GM21786 (cell line): ENCODE measurements around the gene CALY.

Source experiments
- ATAC-seq: cut with Tn5 transposase; IDR thresholded peaks from one replicate; pipeline ENCODE4 v1.9.1; 2021; ENCODE audit not compliant: unreplicated experiment

The CALY gene

DNA sequence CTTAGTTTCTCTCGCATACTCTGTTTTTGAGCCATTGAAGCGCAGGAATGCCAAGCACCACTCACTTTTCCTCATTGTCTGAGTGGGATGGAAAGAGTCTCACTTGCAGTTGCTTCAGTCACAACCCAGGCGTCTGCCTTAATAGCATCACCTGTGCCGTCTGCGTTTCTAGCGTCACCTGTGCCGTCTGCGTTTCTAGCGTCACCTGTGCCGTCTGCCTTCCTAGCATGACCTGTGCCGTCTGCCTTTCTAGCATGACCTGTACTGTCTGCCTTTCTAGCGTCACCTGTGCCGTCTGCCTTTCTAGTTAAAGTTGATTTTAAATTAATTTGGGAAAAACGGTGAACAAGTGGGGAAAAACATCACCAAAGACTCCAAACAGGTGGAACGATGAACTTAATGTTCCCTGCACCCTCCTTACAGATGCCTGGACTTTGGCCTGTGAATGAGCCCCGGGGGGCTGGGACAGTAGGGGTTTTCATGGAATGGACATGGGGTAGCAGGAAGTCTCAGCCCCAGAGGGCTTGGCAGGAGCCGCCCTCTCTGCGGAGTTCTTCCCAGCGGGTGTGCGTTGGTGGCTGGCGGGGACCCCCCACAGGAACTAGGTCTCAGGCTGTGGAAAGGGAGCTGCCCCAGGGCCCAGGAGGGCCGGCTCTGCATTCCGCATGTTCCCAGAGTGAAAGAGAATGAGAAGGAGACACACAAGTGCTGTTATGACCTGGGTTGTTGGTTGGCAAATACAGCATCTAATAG is 24.5 kb downstream of the CALY start:
- no peak for ATAC-seq

- ATAC-seq: no peak
Measured at GRCh38 chr10:133311570-133311969, 25.1 kb downstream of the CALY start.

DNA sequence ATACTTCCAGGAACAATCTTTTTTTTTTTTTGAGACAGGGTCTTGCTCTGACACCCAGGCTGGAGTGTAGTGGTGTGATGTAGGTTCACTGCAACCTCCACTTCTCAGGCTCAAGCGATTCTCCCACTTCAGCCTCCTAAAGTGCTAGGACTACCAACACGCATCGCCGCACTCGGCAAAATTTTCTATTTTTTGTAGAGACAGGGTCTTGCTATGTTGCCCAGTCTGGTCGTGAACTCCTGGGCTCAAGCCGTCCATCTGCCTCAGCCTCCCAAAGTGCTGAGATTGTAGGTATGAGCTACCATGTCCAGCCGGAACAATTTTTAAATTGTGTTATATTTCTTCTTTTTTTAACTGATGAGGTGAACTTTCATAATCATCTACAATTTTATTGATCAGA is 25.9 kb downstream of the CALY start:
- no peak for ATAC-seq

- ATAC-seq: no peak
Measured at GRCh38 chr10:133310399-133310755, 26.3 kb downstream of the CALY start.

GRCh38 chr10:133309720-133310398 is 26.8 kb downstream of the CALY start:
- no peak for ATAC-seq

DNA sequence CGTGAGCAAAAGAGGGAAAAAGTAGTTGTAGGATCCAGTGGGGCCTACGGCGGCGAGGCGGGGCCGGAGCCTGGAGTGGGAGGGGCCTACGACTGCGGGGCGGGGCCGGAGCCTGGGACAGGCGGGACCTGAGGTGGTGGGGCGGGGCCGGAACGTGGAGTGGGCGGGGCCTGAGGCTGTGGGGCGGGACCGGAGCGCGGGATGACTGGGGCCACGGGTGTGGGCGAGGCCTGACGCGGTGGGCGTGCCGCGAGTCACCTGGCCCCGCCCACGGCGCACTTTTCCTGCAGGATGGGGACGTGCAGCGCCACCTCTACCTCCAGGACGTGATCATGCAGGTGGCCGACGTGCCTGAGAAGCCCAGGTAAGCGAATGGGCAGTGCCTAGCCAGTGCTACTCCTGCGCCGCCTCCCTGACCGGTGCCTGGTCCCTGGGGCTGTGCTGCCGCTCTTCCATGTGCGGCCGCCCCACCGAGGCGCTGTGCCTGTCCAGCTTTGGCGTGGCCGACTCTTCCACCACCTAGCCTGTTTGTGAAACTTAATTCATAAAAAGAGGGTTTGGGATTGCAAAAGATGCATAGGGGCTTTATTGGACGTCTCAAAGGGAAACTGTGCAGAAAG is 27.5 kb downstream of the CALY start:
- ATAC-seq: peak; percentile 60

DNA sequence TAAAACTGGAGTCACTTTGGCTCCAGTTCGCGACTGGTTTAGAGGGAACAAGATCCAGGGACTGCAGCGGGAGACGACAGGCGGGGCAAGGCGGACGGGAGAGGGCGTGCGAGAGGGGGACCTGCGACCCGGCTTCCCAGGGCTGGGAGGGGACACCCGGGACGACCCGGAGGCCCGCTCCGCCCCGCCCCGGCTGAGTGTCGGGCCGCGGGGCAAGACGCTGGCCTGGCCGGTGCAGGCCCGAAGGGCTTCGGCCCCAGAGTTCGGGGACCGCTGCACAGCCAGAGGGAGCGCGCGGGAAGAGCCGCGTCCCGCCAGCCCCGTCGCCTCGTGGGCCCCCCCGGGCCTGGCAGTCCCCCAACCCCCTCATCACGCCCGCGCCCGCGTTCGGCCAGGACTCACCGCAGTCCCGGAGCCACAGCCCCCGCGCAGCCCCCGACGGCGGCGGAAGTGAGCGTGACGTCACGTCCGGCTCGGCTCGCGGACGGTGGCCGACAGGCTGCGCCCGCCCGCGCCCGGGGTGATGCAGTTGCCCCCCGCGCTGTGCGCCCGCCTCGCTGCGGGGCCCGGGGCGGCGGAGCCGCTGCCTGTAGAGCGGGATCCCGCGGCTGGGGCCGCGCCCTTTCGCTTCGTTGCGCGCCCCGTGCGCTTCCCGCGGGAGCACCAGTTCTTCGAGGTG is 28.1 kb downstream of the CALY start, which contains the start of the genes TUBGCP2 and ZNF511:
Gene TUBGCP2 (minus strand): TSS at position 452 of the 679 bp plus-strand sequence. CDS start 5,931 bp downstream, outside the sequence.
Gene ZNF511 (plus strand): TSS at position 494 of the 679 bp plus-strand sequence. CDS start 30 bp downstream, at position 524.
- ATAC-seq: peak; percentile 74

GRCh38 chr10:133307776-133308420 is 28.8 kb downstream of the CALY start:
- peak; percentile 40 for ATAC-seq

- ATAC-seq: no peak
Measured at GRCh38 chr10:133306941-133307379, 29.7 kb downstream of the CALY start.

GRCh38 chr10:133306097-133306476 is 30.6 kb downstream of the CALY start:
- no peak for ATAC-seq

DNA sequence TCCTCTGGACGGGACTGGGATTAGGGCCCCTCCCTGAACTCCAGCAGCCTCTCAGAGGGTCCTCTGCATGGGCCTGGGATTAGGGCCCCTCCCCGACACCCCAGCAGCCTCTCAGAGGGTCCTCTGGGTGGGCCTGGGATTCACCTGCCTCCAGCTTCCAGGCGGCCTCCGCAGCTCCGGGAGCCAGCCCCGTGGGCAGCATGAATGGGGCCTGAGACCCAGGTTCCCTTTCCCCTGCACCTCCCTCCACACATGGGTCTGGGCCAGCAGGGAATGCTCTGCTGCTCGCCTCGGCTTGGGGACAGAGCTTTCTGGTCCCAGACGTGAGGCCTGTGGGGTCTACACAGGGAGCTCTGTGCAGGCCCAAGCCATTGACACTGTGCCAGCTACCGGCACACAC is 33.5 kb downstream of the CALY start:
- no peak for ATAC-seq

- ATAC-seq: no peak
Measured at GRCh38 chr10:133302230-133302629, 34.5 kb downstream of the CALY start.

DNA sequence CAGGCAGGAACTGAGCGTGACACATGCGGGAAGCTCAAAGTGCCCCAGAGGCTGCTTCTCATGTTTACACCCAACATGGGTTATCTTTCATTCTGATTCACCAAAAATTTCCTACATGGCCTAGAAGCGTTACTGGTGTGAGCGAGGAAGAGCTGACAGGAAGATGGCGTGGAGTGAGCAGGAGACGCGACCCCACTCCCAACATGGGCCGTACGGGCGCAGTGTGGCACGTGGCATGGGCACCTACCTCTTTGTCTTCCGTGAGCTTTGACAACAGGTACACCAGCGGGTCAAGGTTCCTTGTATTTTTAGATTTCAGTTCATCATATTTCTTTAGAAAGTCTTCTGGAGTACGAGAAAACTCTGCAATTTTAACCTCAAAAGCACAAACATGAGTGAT is 37.0 kb downstream of the CALY start:
- no peak for ATAC-seq

- no peak for ATAC-seq
Measured at GRCh38 chr10:133299224-133299623, 37.5 kb downstream of the CALY start.

GRCh38 chr10:133298466-133298865 is 38.2 kb downstream of the CALY start:
- no peak for ATAC-seq

DNA sequence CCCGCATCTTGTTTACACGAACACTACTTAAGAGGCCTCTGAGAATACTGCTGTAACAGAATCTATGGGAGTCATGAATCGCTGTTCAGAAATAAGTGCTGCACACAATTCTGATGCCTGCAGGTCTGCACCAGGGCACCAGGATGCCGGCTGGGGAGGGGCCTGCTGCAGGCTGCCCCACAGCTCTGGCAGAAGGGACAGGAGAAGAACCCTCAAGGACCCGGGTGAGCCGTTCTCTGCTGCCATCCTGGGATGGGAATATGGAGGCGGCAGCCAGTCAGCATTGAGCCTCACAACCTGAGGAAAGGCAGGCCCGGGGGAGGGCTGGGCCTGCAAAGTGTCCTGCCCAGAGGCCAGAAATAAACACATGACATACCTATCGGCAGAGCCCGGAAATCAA is 39.2 kb downstream of the CALY start:
- ATAC-seq: no peak

DNA sequence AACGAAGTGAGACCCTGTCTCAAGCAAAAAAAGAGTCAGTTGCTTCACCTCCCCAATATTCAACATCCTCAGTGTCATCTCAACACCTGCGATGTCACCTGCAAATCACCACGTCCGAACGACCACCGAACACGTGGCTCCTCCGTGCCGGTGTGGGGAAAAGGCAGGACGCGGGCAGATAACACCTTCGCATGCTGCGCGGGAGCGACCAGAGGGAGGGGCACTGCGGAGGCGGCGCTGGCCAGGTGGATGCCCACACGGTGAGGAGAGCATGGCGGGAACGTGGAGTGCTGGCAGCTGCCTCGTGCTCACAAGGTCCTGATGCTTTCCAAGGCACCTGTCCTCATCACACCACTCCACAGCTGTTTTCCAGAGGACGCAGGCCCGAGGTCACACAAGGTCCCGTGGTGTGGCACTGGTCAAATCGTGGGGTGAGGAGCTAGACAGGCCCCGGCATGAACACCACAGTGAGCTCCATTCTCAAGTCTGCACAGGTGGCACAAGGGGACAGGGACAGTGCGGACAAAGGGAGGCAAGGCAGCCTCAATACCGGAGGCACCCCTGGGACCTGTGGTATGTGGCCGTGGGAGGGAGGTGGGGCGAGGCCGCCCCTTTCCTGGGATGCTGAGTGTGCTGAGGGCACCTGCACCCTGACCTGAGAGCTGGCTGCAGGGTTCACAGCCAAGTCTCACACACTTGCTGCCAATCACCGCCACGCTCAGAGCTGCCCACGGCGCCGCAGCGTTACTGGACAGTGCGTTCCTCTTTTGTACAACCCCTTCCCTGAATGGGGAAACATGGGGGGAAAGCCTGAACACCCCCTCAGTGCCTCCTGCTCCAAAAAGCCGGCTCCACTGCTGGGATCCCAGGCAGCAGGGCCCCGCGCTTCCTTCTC is 41.0 kb downstream of the CALY start:
- ATAC-seq: no peak

GRCh38 chr10:133294189-133294588 is 42.5 kb downstream of the CALY start:
- ATAC-seq: no peak

DNA sequence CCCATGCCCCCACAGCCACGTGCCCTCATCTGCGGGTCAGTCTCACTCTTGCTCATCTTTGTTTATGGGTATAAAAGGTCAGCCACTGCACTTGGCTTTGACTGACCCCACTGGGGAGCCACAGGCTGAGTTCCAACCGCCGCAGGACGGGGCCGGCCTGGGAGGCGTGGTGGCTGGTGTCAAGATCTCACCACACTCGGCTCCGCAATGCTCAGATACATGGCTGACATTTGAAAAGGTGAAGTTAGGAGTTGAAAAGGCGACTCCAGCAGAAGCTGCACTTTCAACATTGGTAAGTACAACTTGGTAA is 42.9 kb downstream of the CALY start:
- no peak for ATAC-seq
